ENCODE results near the gene PNCK. TPM values are rescaled to one million over a fixed set of nuclear protein-coding genes. Genes with fewer than 3 reads are reported as not detected.

PNCK gene
- total RNA-seq, 2 donors from 2014 or later, result not detected

DNA sequence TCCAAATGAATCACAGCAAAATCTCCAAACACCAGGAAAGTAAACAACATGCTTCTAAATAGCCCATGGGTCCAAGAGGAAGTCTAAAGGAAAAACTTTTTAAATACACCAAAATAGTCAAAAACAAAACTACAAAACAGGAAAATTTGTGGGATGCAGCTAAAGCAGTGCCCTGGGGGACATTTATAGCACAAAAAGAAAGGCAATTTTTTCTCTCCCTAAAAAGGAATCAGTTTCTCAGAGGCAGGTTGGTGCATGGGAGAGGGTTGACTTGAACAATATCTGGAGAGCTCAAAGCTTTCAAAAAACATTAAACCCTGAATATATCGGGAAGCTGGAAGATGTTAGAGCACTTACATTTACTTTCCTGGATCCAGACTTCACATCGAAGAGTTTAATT is 42.3 kb downstream of the PNCK start:
- no peak overlapping the region for H3K27ac ChIP-seq
- no peaks in the 10 kb centered on the region for H3K27me3 ChIP-seq
- H3K36me3 ChIP-seq (replicated peaks in 1 of 2; ENCODE audit: insufficient read depth in 1 of 2, low read depth in 2 of 2), result no peaks in the 10 kb centered on the region
- ATAC-seq, result no peak
- 85 to 95% methylated on average over 2 of the region's 2 CpGs for WGBS, 2 donors
- intact Hi-C loops (cut with DNase I), result no loop called here
- no peak for TF ChIP-seq POLR2A (IDR thresholded peaks at IDR 0.05)
- TF ChIP-seq, protein P1, sequence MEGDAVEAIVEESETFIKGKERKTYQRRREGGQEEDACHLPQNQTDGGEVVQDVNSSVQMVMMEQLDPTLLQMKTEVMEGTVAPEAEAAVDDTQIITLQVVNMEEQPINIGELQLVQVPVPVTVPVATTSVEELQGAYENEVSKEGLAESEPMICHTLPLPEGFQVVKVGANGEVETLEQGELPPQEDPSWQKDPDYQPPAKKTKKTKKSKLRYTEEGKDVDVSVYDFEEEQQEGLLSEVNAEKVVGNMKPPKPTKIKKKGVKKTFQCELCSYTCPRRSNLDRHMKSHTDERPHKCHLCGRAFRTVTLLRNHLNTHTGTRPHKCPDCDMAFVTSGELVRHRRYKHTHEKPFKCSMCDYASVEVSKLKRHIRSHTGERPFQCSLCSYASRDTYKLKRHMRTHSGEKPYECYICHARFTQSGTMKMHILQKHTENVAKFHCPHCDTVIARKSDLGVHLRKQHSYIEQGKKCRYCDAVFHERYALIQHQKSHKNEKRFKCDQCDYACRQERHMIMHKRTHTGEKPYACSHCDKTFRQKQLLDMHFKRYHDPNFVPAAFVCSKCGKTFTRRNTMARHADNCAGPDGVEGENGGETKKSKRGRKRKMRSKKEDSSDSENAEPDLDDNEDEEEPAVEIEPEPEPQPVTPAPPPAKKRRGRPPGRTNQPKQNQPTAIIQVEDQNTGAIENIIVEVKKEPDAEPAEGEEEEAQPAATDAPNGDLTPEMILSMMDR (IDR thresholded peaks at IDR 0.05), result no peak
- H3K4me1 ChIP-seq, result peaks cover 4% of the 10 kb centered on the region
- no peaks in the 10 kb centered on the region for H3K9me3 ChIP-seq
- H3K4me3 ChIP-seq, result no peak overlapping the region
- DNase-seq, result no peak

DNA sequence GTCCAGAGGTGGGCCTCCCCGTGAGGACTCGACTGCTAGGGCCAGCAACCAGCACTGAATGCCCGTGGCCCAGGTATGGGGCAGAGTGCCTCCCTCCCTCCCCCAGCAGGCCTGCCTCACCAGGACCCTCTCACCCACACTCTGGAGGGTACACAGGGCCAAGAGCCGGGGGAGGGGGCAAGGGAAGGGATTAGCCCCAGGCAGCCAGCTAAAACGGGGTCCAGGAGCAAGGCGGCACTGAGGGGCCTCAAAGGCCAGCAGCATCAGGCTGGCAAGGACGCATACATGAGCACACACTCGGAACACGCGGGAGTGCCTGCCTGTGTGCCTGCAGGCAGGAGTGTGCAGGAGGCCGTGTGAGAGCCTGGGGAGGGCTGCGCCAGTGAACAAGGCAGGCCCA is 44.9 kb downstream of the PNCK start:
- ATAC-seq, result no peak

DNA sequence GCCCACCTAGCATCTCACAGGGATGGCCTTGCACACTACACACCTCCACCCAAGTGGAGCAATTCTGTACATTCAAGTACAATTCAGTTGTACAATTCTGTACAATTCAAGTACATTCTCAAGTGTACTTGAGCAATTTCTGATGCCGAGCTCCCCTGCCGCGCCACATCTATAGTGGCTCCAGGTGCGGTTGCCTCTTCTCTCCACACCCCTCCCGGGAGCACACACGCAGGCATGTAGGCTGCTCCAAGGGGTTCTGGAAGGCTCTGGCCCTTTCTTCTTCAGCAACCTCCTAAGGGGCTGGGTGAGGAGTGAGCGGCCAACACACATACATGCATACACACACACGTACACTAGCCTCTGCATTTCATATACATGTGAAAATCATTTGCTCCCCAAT is 45.5 kb downstream of the PNCK start:
- 88 to 100% methylated on average over 2 to 8 of the region's 8 CpGs for WGBS, 2 donors
- TF ChIP-seq, protein P1 (IDR thresholded peaks at IDR 0.05), result no peak
- TF ChIP-seq POLR2A (IDR thresholded peaks at IDR 0.05), result no peak
- H3K27ac ChIP-seq, result no peak overlapping the region
- no peaks in the 10 kb centered on the region for H3K36me3 ChIP-seq (replicated peaks in 1 of 2; ENCODE audit: insufficient read depth in 1 of 2, low read depth in 2 of 2)
- no peak overlapping the region for H3K4me3 ChIP-seq
- H3K4me1 ChIP-seq, result no peaks in the 10 kb centered on the region
- DNase-seq (no peak), ATAC-seq (no peak)
- intact Hi-C loops (cut with DNase I), result no loop called here
- H3K9me3 ChIP-seq, result no peaks in the 10 kb centered on the region
- H3K27me3 ChIP-seq, result no peaks in the 10 kb centered on the region

More for the DNA sequence above, 44.9 kb downstream of the PNCK start:
- no peaks in the 10 kb centered on the region for H3K36me3 ChIP-seq (replicated peaks in 1 of 2; ENCODE audit: insufficient read depth in 1 of 2, low read depth in 2 of 2)
- 80 to 100% methylated on average over 1 to 4 of the region's 12 CpGs for WGBS, 2 donors
- no peak overlapping the region for H3K27ac ChIP-seq
- H3K27me3 ChIP-seq, result no peaks in the 10 kb centered on the region
- TF ChIP-seq, protein P1 (IDR thresholded peaks at IDR 0.05), result no peak
- TF ChIP-seq POLR2A (IDR thresholded peaks at IDR 0.05), result no peak
- no peak overlapping the region for H3K4me3 ChIP-seq
- no peaks in the 10 kb centered on the region for H3K4me1 ChIP-seq
- DNase-seq, result no peak
- H3K9me3 ChIP-seq, result no peaks in the 10 kb centered on the region
- intact Hi-C loops (cut with DNase I), result no loop called here

DNA sequence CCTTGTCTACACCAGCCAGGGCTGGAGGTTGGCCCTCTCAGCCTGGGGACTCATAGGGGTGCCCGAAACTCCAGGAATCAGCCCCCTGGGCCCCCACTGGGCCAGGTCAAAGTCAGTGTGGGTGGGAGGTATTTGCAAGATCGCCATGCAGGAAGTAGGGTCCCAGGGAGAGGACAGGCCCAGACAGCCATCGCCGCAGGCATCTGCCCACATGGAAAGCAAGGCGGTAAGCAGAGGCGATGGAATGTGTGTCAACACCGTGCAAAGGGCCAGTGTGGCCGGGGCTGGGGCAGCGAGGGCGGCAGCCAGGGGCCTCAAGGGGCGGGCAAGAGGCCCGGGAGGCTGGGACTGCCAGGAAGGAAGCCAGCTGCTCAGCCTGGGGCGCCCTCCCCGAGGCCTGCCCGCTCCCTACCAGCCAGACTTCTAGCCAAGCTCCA is 45.9 kb downstream of the PNCK start:
- DNase-seq, result peak in 2 of 4 donors; percentile 2 to 7
- no peaks in the 10 kb centered on the region for H3K4me1 ChIP-seq
- H3K27ac ChIP-seq, result no peak overlapping the region
- H3K9me3 ChIP-seq, result no peaks in the 10 kb centered on the region
- no peak overlapping the region for H3K4me3 ChIP-seq
- no peaks in the 10 kb centered on the region for H3K36me3 ChIP-seq (replicated peaks in 1 of 2; ENCODE audit: insufficient read depth in 1 of 2, low read depth in 2 of 2)
- H3K27me3 ChIP-seq, result no peaks in the 10 kb centered on the region
- intact Hi-C loops (cut with DNase I), result no loop called here
- no peak for ATAC-seq
- WGBS, 2 donors, result 77 to 78% methylated on average over 7 to 8 of the region's 15 CpGs
- TF ChIP-seq POLR2A (IDR thresholded peaks at IDR 0.05), result no peak
- TF ChIP-seq, protein P1 (IDR thresholded peaks at IDR 0.05), result no peak

DNA sequence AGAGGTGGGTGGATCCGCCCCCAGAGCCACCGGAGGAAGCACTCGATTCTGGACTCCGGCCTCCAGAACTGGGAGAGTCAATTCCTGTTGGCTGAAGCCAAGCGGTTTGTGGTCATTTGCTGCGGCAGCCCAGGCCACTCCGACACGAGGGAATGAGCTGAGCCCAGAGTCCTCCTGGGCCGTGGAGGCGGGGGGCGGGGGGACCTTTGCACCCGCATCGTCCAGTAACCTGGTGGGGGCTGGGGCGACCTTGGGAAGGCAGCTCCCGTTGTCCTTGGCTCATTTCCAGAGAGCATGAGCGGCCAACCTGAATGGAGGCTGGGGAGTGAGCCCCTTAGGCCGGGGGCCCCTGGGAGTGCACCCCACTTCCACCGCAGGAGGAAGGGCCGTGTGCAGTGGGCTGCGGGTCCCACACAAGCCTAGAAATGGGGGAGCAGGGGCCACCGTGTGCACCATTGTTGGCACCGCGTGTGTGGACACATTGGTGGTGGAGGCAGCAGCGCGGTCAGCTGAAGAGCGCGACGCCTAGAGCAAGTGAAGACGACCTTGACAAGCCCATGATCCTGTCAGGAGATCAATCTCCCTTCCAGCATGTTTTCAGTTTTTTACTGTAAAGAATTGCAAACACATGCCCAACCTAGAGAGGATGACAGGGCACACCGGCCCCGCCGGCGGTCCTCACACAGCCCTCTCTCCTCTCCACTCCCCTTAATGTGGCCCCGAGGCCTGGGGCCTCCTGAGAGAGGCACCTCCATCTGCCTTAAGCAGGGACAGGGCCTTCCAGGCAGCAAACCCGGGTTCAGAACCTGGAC is 46.5 kb downstream of the PNCK start:
- Histone ChIP-seq H3K27me3 (no peaks in the 10 kb centered on the region), H3K9me3 (no peaks in the 10 kb centered on the region), H3K36me3 (replicated peaks in 1 of 2; ENCODE audit: insufficient read depth in 1 of 2, low read depth in 2 of 2) (no peaks in the 10 kb centered on the region), H3K4me3 (no peak overlapping the region), H3K4me1 (no peaks in the 10 kb centered on the region), H3K27ac (no peak overlapping the region)
- DNase-seq (peak in 1 of 4 donors; percentile 2), ATAC-seq (no peak)
- intact Hi-C loops (cut with DNase I), result no loop called here
- 58 to 66% methylated on average over 4 to 20 of the region's 35 CpGs for WGBS, 2 donors
- TF ChIP-seq, protein P1 (IDR thresholded peaks at IDR 0.05), result no peak
- no peak for TF ChIP-seq POLR2A (IDR thresholded peaks at IDR 0.05)

Data from body of pancreas (tissue), 4 donors.